ENCODE results near the gene CNIH2. TPM values are rescaled to one million over a fixed set of nuclear protein-coding genes. Genes with fewer than 3 reads are reported as not detected.
A peak's percentile ranks its signal among the peaks of the same experiment; 100 is the strongest.
"Not testable (repeated sequence)": the region's sequence is repeated elsewhere in the genome, so short reads cannot be mapped to it uniquely, and the experiment has no call there.

Gene CNIH2
- polyA plus RNA-seq, 1 donor from 2014 or later = not detected

DNA sequence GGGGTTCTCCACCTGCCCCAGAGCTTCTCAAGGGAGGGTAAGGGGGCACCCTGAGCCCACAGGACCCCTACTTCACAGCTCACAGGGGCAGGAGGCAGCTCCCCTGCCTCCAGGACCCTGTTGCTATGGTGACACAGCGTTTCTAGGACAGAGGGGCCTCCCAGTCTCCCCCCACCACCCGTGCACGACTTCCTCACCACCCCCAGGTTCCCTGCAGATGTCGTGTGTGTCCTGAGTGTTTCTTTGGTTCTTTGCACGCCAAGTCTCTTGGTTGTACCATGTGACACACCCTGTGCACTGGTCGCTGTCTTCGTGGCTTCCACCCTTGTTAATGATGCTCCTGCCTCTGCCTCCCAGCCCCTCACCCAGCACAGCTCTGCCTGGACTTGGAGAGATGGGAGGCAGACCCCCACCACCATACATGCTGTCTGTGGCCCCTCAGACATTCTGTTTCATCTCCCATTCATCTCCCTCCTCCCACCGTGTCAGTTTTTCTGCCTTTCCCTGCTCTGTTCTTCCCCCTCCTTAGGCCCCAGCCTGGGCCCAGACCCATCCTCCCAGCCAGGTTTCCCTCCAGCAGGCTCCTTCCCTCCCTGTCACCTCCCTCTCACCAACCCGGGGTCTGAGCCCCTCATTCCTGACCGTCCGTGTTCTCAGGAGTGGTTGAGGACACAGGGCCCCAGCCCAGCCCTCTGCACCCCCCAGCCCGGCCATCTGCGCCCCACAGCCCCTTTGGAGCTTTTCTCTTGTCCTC, 34.0 kb upstream of the CNIH2 start:
- Mint-ChIP-seq H3K27ac (peak overlapping the region in 1 of 3 donors; percentile 21), H3K36me3 (no peaks in the 10 kb centered on the region), H3K4me3 (no peak overlapping the region), H3K9me3 (no peaks in the 10 kb centered on the region), H3K4me1 (peaks cover 0 to 9% (median 1%) of the 10 kb centered on the region in 3 donors), H3K27me3 (no peaks in the 10 kb centered on the region)

- Mint-ChIP-seq H3K9me3 (no peaks in the 10 kb centered on the region), H3K4me3 (peak overlapping the region in 1 of 4 donors; percentile 58), H3K27ac (peak overlapping the region in 2 of 3 donors; percentile 22 to 58), H3K4me1 (peaks cover 2 to 9% (median 3%) of the 10 kb centered on the region in 3 donors), H3K36me3 (no peaks in the 10 kb centered on the region), H3K27me3 (no peaks in the 10 kb centered on the region)
Observed at GRCh38 chr11:66247295-66247694, 30.7 kb upstream of the CNIH2 start.

DNA sequence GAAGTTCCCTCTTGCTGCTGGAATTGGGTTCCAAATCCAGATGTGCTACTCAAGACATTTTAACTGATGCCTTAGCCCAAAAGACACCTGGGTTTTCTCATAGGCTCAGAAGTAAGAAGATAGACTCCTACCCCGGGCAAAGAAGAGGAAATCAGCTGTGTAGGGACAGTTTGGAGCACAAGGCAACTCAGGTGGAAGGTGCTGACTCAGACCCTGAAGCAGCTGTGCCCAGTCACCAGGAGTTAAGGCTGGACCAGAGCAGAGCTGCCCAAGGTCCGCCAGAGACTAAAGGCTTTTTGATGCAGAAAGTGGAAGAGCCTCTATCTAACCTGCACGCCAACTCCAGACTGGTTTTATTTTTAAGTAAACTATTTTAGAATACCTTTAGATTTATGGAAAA, 30.2 kb upstream of the CNIH2 start:
- no peaks in the 10 kb centered on the region for H3K27me3 Mint-ChIP-seq
- peak overlapping the region in 1 of 4 donors; percentile 58 for H3K4me3 Mint-ChIP-seq
- no peaks in the 10 kb centered on the region for H3K36me3 Mint-ChIP-seq
- H3K4me1 Mint-ChIP-seq = peaks cover 2 to 9% (median 3%) of the 10 kb centered on the region in 3 donors
- H3K9me3 Mint-ChIP-seq = no peaks in the 10 kb centered on the region
- peak overlapping the region in 1 of 3 donors; percentile 58 for H3K27ac Mint-ChIP-seq

- H3K27me3 Mint-ChIP-seq = no peaks in the 10 kb centered on the region
- H3K36me3 Mint-ChIP-seq = no peaks in the 10 kb centered on the region
- peaks cover 3 to 9% (median 5%) of the 10 kb centered on the region in 3 donors for H3K4me1 Mint-ChIP-seq
- no peaks in the 10 kb centered on the region for H3K9me3 Mint-ChIP-seq
- peak overlapping the region in 1 of 4 donors; percentile 31 for H3K4me3 Mint-ChIP-seq
- peak overlapping the region in 1 of 3 donors; percentile 74 for H3K27ac Mint-ChIP-seq
Observed at GRCh38 chr11:66248903-66249302, 29.1 kb upstream of the CNIH2 start.

DNA sequence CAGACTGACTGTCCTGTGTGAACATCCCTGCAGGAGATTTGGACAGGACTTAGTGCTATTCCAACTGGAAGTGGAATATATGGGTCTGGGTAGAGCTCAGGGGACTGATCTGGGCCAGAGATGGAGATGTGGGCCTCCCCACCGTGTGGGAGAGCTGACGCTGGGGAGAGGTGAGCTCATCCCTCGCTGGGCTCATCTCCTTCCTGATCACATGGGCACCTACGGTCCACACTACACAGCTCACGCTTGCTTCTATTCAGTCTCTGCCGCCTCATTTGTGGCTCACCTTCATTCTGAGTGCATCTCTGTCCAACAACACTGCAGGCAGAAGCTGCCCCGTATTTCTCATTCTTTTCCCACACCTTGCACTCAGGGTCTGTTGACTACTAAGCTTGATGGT, 26.2 kb upstream of the CNIH2 start:
- Mint-ChIP-seq H3K27me3 (no peaks in the 10 kb centered on the region), H3K4me3 (peak overlapping the region in 1 of 4 donors; percentile 77), H3K27ac (peak overlapping the region in 2 of 3 donors; percentile 63 to 73)

GRCh38 chr11:66253081-66253480, 24.9 kb upstream of the CNIH2 start:
- not testable (repeated sequence) for H3K36me3 Mint-ChIP-seq, H3K27me3 Mint-ChIP-seq, H3K9me3 Mint-ChIP-seq
- H3K27ac Mint-ChIP-seq = peak overlapping the region; percentile 59 to 85 (median 68)
- H3K4me1 Mint-ChIP-seq = peaks cover 5 to 14% (median 11%) of the 10 kb centered on the region in 3 donors
- H3K4me3 Mint-ChIP-seq = peak overlapping the region in 1 of 4 donors; percentile 57

More for the DNA sequence above, 26.2 kb upstream of the CNIH2 start:
- H3K4me1 Mint-ChIP-seq = peaks cover 9 to 11% (median 11%) of the 10 kb centered on the region in 3 donors
- no peaks in the 10 kb centered on the region for H3K9me3 Mint-ChIP-seq
- no peaks in the 10 kb centered on the region for H3K36me3 Mint-ChIP-seq

- Mint-ChIP-seq H3K27me3 (no peaks in the 10 kb centered on the region), H3K4me1 (peaks cover 12 to 18% (median 13%) of the 10 kb centered on the region in 3 donors), H3K4me3 (peak overlapping the region; percentile 95 to 96 (median 95)), H3K36me3 (no peaks in the 10 kb centered on the region), H3K27ac (peak overlapping the region; percentile 82 to 95 (median 86)), H3K9me3 (no peaks in the 10 kb centered on the region)
Observed at GRCh38 chr11:66258473-66258893, 19.5 kb upstream of the CNIH2 start.

GRCh38 chr11:66259225-66259624, 18.8 kb upstream of the CNIH2 start:
- H3K4me3 Mint-ChIP-seq = peak overlapping the region in 2 of 4 donors; percentile 76 to 95
- H3K27ac Mint-ChIP-seq = peak overlapping the region in 2 of 3 donors; percentile 89 to 95

DNA sequence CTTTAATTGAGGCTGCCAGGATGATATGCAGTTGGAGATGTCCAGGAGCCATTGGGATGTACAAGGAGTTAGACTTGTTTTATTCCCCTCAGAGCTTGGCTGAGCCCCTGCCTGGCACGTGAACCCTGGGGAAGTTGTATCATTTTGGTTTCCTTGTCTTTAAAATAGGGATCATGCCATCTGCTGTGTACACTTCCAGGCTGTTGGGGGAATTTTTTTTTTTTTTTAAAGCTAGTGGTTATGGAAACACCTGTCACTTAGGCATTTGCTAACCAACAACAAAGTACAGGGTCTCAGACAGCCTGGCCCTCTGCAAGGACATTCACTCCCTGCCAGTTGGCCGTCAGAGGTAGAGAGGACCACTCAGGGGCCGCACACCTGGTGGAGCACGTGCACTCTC, 18.0 kb upstream of the CNIH2 start:
- Mint-ChIP-seq H3K4me3 (peak overlapping the region in 2 of 4 donors; percentile 20 to 95), H3K4me1 (peaks cover 12 to 20% (median 13%) of the 10 kb centered on the region in 3 donors), H3K9me3 (no peaks in the 10 kb centered on the region), H3K27ac (peak overlapping the region in 2 of 3 donors; percentile 89 to 95), H3K27me3 (no peaks in the 10 kb centered on the region), H3K36me3 (no peaks in the 10 kb centered on the region)

More at GRCh38 chr11:66259225-66259624, 18.8 kb upstream of the CNIH2 start:
- peaks cover 12 to 18% (median 13%) of the 10 kb centered on the region in 3 donors for H3K4me1 Mint-ChIP-seq
- no peaks in the 10 kb centered on the region for H3K9me3 Mint-ChIP-seq
- no peaks in the 10 kb centered on the region for H3K36me3 Mint-ChIP-seq
- no peaks in the 10 kb centered on the region for H3K27me3 Mint-ChIP-seq

GRCh38 chr11:66261578-66261977, 16.4 kb upstream of the CNIH2 start:
- H3K36me3 Mint-ChIP-seq = no peaks in the 10 kb centered on the region

GRCh38 chr11:66262191-66262590, 15.8 kb upstream of the CNIH2 start:
- Mint-ChIP-seq H3K9me3 (no peaks in the 10 kb centered on the region), H3K4me1 (peaks cover 7 to 14% (median 8%) of the 10 kb centered on the region in 3 donors), H3K27ac (peak overlapping the region in 1 of 3 donors; percentile 80), H3K36me3 (no peaks in the 10 kb centered on the region), H3K27me3 (no peaks in the 10 kb centered on the region), H3K4me3 (peak overlapping the region in 2 of 4 donors; percentile 30 to 62)

More at GRCh38 chr11:66261578-66261977, 16.4 kb upstream of the CNIH2 start:
- H3K4me3 Mint-ChIP-seq = peak overlapping the region in 1 of 4 donors; percentile 29
- H3K27ac Mint-ChIP-seq = peak overlapping the region in 2 of 3 donors; percentile 9 to 80
- peaks cover 10 to 17% (median 12%) of the 10 kb centered on the region in 3 donors for H3K4me1 Mint-ChIP-seq
- no peaks in the 10 kb centered on the region for H3K9me3 Mint-ChIP-seq
- no peaks in the 10 kb centered on the region for H3K27me3 Mint-ChIP-seq

DNA sequence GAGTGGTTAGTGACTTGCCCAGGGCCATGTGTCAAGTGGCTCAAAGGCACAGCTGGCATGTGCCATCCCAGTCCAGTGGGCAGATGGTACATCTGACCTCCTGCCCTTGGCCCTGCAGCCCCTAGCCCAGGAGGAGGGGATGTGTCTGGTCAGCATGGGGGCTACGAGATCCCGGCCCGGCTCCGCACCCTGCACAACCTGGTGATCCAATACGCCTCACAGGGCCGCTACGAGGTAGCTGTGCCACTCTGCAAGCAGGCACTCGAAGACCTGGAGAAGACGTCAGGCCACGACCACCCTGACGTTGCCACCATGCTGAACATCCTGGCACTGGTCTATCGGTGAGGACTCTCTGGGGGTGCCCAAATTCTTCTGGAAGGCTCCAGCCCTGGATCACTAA, 15.3 kb upstream of the CNIH2 start:
- peak overlapping the region in 1 of 3 donors; percentile 56 for H3K27ac Mint-ChIP-seq
- H3K27me3 Mint-ChIP-seq = no peaks in the 10 kb centered on the region
- H3K4me1 Mint-ChIP-seq = peaks cover 7 to 16% (median 10%) of the 10 kb centered on the region in 3 donors
- H3K9me3 Mint-ChIP-seq = no peaks in the 10 kb centered on the region
- peak overlapping the region in 1 of 4 donors; percentile 62 for H3K4me3 Mint-ChIP-seq
- no peaks in the 10 kb centered on the region for H3K36me3 Mint-ChIP-seq

DNA sequence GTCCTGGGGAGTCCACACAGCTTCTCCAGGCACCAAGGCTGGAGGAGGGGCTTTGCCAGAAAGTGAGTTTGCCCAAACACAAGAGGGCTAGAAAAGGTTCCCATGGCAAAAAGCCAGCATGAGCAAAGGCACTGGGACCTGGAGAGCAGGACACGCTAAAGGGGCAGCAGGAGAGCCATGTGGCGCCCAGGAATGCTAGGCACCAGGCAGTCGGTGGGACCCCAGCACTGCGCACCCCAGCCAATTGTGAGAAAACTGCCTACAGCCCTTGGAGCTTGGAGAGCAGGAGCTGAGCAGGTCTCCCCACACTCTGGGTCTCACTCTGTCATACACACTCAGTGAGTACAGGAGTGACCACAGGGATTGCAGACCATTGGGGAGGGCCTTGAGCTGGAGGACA, 14.7 kb upstream of the CNIH2 start:
- peak overlapping the region in 1 of 4 donors; percentile 62 for H3K4me3 Mint-ChIP-seq
- H3K9me3 Mint-ChIP-seq = no peaks in the 10 kb centered on the region
- H3K36me3 Mint-ChIP-seq = no peaks in the 10 kb centered on the region
- H3K27me3 Mint-ChIP-seq = no peaks in the 10 kb centered on the region
- peaks cover 10 to 16% (median 13%) of the 10 kb centered on the region in 3 donors for H3K4me1 Mint-ChIP-seq
- peak overlapping the region in 1 of 3 donors; percentile 56 for H3K27ac Mint-ChIP-seq

GRCh38 chr11:66263785-66264184, 14.2 kb upstream of the CNIH2 start:
- Mint-ChIP-seq H3K9me3 (no peaks in the 10 kb centered on the region), H3K36me3 (no peaks in the 10 kb centered on the region), H3K27ac (peak overlapping the region in 1 of 3 donors; percentile 37), H3K4me1 (peaks cover 13 to 16% (median 15%) of the 10 kb centered on the region in 3 donors), H3K27me3 (no peaks in the 10 kb centered on the region), H3K4me3 (peak overlapping the region in 1 of 4 donors; percentile 34)

DNA sequence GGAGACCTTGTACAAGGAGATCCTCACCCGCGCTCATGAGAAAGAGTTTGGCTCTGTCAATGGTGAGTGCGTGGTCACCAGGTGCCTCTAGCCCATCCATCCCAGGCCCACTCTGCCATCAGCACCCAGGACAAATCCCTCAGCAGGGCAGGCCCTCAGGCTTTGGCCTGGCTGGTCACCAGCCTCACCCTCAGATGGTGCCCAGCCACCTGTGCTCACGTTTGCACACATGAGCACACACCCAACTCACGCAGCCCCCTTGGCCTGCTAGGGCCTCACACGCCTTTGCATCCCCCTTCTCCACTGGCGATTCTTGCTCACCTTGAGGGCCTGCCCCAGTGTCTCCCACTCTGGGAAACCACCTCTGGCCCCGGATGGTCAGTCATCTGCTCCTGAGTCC, 13.6 kb upstream of the CNIH2 start:
- no peaks in the 10 kb centered on the region for H3K27me3 Mint-ChIP-seq
- peaks cover 9 to 15% (median 14%) of the 10 kb centered on the region in 3 donors for H3K4me1 Mint-ChIP-seq
- H3K9me3 Mint-ChIP-seq = no peaks in the 10 kb centered on the region
- H3K27ac Mint-ChIP-seq = peak overlapping the region in 2 of 3 donors; percentile 37 to 81
- H3K4me3 Mint-ChIP-seq = peak overlapping the region in 1 of 4 donors; percentile 34
- H3K36me3 Mint-ChIP-seq = no peaks in the 10 kb centered on the region

All from IgD-negative memory B cell (primary cell).